NCI-H446 treated with DMSO at 0.1 percent for 48 hours (cell line): ENCODE measurements around the gene CXXC5.

Source experiments
- DNase-seq: peaks from one replicate; lab custom pipeline; 2025; lab: John Stamatoyannopoulos, UW

CXXC5 gene

DNA sequence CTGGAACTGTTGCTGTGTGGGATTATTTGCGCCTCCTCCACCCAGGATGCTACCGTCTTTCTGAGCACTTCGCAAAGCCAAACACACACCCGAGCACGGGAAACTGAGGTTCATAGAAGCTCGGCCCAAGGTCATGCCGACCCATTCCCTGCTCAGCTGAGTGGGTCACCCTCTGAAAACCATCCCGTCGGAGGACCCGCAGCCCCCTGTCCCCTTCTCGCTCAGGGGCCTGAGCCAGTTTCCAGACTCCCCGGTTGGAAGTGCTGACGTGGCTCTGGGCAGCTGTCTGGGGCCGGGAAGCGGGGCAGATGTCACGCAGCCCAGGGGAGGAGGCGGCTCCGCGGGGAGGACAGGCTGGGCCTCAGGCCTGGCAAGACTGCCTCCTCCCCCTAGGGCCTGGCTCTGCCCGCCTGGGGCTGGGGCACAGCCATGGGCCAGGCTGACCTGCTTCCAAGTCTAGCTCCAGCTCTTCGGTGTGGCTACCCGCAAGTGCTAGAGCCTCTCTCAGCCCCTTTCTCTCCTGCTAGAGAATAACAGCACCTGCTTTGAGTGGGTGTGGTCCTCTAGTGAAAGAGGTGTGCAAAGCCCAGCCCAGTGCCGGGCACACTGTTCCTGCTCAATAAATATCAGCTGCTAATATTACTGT is 9.9 kb upstream of the CXXC5 start:
- DNase-seq: peak; percentile 51

DNA sequence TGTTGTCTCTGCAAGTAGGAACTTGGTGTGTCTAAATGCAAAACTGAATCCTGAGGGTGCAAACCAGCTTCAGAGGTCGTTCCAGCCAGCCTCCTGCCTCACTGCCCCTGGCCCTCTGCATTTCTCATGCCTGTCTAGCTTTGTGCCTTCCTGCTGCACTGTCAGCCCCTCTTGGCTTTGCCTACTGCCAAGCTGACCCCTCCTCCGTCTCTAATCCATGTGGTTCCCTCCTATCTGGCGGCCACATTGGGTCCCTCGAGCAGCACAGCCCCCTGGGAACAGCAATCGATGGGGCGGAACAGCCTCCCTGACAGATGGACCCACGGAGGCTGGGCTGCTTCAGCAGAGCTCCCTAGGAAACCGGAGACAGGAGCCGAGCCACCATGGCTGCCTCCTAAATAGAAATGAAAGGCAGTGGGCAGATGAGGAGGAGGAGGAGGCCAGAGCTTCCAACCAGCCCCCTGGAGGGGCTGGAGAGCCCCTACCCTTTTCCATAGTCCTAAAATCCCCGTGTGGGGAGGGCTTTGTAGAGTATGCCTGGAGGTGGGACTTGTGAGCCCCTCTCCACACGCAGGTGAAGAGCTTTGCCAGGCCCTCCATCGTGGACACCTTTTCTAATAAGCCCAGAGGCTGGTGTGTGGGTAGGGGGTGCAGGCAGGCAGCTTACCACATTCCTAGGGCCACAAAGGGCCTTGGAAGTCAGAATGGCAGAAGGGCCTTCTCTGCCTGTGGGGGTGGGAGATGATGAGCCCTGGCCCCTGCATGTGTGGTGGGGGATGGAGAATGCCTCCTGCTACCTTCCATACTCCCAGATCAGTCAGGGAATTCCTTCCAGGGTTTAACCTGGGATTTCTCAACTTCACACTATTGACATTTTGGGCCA is 9.2 kb upstream of the CXXC5 start:
- peak; percentile 73 for DNase-seq

DNA sequence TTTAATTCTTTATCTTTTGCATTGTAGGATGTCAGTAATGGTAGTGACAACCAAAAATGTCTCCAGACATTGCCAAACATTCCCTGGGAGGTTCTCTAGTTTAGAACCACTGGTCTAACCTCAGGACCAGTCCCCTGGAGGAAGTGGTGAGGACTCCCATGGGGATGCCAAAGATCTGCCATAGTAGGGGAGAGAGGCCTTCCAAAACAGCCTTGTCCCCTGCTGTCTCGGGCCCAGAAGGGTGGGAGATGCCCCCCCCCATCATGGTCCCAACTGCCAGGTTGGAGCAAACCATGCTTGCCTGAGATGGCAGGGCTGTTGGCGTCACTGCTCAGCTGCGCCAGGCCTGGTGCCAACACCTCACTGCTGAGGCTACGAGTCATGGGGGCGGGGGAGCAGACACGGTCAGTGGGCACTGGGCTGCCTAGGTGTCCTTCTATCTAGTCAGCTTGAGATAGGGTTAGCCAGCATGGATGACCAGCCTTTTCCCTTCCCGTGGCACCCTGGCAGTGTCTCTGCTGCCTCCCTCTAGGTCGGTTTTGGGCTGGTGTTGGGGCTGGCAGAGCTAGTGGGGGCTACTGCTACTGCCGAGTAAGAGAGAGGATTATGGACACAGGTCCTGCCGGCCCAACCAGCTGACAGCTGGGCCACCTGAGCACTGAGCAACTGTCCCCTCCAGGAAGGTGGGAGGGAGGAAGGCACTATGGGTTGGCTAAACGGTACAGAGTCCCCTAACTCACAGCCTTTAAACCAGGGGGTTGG is 8.3 kb upstream of the CXXC5 start:
- DNase-seq: peak; percentile 11

DNA sequence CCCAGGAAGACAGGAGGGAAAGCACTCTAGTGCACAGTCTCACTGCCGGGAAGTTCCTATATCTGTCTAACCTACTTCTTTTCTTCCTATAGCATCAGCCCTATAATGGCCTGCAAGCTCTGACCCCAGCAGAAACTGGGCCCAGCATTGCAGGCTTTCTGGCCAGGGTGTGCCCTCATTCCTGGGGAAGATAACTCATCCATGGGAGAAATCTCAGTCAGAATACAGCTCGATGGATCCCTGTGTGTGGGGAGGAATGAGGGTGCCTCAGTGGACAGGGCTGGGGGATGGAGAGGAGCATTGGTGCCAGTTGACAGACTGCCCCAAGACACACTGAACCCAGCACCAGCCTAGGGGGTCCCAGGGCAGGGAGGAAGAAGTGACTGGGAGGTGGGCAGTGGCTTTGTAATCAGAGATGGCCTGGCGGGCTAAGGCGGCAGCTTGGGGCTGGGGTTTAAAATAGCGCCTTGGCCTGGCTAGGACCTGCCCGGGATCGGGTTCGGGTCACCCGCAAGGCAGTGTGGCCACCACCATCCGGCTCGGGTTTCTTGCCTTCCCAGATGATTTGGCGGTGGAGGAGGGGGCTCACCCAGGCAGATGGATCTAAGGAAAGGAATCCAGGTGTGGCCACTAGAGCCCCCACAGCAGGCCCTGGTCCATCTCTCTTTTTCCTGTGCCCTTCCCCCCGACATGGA is 7.6 kb upstream of the CXXC5 start:
- DNase-seq: no peak

DNA sequence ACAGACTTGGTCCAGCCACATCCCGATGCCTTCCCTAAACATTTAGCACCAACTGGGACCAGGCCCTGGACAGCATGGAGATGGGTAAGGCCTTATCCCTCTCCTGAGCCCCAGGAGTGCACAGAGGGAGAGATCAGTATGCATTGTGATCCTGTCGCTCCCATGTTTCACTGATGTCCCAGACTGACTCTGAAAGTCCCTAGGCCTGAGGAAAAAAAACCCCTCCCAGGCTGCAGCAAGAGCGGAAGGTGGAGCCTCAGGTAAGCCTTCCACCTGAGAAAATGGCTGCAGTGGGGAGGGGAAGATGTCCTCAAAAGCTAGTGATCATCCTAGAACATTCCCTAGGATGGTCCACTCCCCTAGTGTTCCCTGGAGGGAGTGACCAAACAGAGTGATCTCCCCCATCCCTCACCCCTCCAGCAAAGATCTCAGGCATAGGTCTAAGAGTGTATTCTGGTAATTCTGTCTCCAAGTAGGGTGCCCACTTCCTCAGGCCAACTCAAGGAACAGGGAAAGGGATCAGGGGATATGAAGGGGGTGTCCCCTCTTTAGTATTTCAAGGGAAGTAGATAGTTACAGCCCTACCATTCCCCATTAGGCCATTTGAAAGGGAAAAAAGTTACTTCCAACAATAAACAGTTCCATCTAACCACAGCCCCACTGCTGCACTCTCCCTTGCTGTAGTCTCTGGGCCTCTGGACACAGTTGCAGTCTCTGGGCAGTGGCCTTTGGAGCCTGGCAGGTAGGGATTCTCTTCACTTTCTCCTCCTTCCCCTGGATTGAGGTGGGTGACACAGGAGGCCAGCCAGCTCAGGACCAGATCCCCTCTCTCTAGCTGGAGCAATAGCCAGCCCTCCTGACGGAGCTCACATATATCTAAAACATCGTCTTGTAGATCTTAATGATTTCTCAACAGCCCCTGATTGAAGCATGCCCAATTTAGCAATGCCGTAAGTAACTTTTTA is 6.8 kb upstream of the CXXC5 start:
- no peak for DNase-seq

DNA sequence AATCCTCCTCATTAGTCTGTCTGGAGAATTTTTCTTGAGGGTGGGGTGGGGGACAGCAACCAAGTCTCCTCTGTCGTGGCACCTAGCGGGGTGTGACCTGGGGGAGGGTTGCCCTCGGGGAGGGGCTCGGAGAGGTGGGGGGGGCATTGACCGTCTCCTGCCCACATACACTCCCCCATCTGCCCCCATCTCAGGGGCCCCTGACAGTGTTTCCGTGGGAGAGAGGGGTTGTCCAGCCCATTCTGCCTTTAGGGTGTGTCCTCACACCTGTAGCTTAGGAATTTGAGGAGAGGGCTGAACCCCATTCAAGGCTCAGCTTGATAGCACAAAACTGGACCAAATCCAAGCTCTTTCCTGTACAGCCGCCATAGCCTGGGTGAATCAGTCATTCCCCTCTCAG is 5.9 kb upstream of the CXXC5 start:
- DNase-seq: no peak

DNA sequence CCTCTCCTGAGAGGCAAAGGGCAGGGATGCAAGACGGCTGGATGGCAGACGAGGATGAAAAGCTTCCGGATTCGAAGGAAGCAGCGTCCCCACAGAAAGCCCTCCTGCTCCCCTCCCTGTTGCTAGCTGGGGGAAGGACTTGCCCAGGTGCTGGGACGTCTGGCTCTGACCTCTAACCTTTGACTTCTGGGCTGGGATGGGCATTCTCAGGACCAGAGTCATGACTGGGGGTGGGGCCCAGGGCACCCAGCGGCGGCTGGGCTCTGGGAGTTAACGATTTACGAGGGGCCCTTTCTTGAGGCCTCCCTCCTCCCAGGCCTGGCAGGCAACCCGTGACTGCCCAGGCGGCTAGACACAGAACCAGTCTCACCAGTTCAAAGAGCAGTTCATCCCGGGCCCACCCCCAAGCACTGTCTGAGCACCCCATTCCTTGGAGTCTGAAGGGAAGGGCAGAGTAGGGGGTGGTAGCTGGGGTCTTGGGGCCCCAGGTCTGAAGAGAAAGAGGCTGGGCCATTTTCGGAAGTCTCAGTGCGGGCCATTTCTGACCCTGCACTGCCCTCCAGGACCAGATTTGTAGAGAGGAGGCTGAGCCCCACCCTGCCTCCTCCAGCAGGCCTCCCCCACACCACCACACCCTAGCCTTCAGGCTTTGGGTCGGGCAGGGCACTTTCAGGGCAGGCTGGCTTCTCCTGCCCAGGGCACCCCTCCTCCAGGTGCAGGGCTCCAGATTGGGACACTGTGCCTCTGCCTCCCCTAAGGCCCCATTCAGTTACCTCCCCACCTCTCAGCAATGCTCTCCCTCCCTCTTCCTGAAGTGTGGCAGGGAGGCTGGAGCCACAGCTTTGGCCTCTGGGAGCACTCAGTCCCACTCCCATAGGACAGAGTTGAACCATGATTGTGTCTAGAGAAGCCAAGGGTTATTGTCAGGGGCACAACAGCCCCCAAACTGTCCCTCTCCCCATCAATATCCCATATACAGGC is 5.0 kb upstream of the CXXC5 start:
- no peak for DNase-seq

DNA sequence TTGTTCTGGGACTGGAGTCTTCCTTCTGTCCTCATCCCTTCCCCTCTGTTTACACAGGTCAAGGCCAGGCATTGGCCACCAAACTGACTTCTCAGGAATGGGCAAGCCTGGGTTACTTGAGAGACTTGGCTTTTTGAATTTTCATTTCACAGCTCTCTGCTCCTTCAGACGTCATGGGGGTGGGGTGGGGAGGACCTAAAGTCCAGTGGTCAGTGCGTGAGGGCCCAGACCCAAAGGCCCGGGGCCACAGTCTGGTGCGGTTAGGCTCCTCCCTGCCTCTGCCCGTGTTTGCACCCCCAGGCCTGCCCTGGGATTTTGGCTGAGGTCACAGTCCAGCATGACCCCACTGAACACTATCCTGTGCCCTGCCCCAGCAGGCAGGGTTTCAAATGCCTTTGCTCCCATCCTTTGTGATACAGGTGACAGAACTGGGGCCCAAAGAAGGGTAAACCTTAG is 4.1 kb upstream of the CXXC5 start:
- no peak for DNase-seq

DNA sequence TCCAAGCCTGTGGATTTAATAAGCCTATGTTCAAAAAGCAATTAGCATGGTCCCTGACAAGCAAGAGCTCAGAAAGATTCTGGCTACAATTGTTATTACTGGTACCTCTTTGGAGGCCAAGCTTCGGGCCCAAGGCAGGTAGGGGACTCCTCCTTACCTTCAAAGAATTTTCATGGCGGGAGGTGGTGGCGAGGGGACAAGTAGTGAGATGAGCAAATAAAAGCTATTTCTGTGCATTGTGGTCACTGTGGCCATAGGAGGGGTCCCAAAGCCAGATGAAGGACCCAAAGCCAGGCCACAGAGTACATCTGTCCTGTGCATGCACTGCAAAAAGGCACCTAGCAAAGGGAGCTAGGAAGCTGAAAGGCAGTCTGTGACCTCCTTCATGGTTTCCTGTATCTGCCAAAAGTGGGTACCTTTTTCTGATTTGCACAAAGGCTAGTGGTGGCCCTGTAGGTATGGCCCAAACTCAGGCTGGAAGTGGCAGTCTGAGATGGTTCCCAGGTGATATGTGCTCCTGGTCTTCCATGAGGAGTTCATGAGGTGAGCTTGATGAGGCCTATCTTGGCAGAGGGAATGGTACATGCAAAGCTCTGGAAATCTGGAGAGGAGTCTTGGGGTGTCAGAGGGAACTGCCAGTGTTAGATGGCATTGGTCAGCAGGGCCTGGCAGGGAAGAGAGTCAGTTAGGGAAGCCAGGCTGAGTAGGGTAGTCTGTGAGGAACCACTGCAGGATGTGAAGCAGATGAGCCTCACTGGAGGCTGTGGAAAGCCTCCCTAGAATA is 3.3 kb upstream of the CXXC5 start:
- no peak for DNase-seq

DNA sequence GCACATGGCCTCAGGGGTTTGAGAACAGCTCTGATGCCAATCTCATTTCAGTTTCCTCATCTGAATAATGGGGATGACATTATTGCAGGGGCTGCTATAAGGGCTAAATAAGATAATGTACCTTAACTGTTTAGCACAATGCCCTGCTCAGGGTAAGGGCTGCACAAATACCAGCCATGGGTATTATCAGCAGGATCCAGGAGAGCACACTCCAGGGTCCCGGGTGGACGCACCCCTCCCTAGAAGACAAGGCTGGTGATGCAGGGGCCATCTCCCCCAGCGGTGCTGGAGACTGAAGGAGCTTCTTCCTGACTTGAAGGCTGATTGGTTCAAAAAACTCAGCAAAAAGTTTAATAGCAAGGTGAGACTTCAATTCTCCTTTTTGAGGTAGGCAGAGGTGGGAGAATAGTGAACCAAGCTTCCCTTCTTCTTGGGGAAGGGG is 2.7 kb upstream of the CXXC5 start:
- DNase-seq: no peak

DNA sequence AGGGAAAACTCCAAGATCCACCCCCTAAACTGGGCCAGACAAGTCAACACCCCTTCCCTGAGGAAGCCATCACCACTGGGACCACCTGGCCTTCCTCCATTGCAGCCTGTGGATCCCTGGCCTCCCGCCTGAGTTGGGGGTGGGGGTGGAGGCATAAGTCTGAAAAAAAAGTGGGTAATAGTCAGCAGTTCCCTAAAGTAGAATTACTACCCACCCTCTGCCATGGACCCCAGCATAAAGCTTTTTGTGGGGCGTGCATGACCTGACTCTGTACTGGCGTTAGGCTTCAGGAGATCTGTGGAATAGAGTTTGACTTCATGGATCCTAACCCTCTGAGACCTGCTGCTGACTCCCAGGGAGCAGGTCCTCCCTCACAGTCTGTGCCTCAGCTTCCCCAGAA is 2.0 kb upstream of the CXXC5 start:
- no peak for DNase-seq

DNA sequence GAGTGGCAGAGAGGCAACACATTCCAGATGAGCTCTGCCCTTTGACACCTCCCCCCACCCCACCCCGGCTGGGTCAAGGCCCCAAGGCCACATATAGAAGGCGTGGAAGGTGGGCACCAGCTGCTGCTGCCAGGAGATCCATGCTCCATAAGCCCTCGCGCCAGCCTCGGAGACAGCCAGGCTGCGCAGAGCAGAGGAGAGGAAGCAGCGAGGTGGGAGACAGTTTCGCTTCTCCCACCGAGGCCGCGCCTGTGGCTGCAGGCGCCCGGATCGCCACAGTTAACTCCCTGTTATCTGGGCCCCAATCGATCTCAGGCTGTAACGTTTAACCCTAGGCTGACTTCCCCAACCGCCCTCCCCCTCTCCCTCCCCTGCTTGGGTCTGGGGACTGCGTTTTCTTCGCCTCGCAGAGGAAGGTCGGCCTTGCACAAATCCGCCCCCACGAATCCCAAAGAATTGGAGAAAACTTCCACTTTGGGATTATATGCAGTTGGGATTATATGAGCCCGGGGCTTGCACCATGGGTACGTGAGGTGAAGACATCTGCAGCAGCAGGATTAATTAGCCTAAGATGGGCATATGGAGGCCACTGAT is 1.1 kb upstream of the CXXC5 start:
- DNase-seq: no peak

DNA sequence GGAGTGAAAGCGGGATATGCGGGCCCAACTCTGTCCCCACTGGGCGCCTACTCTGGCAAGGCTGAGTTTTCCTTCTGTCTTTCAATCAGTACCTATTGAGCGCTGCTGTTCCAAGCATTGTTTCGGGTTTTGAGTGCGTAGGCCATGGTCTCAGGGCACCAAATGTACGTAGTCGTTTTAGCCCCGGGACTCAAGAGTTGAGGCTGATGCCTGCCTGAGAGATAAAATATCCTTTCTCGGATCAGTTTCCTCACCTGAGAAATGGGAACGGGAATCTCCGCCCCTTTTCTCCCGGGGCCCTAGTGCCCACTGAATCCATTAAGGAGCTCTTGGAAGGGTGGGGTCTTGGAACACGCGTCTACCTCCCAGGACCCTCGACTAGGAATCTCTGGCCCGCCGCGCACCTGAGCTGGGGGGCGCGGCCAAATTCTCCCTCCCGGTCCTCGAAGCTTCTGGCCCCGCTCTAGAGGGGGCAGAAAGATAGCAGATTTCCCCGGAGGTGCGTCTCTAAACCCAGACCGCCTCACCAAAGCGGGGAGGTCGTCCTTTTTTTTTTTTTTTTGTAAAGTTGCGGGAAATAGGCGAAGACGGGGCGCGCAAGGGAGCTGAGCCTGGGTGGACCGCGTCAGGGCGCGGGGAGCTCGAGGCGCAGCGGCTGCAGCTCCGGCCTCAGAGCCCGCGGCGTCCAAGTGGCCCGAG is 494 bp upstream of the CXXC5 start:
- DNase-seq: no peak

DNA sequence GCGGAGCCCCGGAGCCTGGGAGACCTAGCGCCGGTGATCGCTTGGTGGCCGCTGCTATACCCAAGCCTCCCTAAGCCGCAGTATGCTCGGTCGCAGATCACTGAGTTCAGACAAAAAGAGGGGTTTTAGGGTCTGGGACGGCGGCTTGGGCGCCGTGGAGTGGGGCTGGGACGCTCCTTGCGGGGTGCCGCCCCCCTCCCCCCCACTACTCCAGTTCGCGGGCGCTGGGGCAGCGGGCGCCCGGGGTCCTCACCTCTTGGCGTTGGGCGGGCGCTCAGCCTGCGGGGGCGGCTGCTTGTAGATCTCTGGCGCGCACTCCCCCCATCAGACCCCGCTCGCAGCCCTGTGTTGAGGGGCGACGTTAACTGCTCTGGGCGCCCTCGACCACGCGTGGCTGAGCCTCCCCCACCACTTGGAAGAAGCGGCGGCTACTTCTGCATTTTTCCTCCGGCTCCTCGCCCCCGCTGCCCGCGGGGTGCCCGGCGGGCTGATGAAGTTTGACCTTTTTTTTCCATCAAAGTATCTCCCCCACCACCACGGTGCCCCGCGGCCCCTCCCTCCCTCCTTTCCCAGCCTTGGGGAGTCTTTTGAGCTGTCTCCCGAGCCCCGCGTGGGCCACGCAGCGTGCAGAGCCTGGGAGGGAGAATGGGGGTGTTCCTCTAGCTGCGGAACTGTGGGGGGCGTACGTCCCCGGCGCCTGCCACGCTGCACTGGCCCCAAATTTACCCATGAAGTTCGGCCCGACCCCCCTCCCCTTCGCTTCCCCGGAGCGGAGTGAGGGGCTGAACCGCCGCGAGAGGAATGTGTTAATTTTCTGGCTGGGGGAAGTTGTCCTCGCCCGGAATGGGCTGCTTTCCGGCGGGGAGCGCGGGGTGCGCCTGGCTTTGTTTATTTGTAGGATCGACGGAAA is 1.2 kb downstream of the CXXC5 start:
- no peak for DNase-seq

DNA sequence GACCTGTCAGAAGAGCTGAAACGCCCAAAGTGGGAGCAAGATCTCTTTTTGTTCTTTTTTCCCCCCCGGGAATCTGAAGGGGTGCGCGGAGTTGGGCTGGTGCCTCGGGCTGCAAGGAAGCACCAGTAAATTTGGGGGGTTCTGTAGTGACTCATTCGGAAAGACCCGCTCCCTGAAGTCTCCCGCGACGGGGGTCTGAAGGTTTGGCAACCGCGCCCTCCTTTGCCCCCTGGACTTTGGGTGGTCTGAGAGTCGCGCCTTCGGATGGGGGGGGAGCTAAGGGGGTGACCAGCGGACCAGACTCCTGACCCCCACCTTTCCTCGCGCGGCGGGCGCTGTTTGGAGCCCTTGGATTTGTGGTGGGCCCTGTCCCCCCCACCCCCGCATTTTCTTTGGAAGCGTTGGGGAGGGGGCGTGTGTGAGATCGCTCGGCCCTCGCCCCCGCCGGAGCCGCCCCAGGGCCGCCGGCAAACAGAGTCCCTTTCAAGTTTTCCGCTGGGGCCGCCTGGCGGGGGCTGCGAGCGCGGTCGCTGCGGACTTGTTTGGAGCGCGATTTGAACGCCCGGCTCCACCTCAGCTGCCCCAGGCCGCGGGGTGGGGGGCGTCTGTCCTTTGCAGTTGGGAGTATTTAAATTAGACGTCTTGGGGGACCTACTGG is 2.0 kb downstream of the CXXC5 start:
- DNase-seq: no peak

DNA sequence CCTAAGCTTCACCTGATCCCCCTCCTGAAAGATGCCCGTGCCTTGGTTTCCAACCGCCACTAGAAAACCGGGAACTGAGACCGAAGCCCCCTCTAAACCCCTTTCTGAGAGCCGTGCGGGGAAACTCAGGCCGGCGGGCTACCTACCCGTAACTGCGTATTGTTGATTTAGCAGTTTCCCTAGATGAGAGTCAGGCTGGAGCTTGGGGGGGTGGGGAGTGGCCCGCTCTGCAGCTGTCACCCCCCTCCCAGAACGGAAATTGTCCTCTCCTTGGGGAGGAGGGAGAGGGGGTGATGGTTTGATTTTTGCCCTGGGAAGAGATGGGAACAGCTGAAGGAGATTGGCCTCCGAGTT is 2.5 kb downstream of the CXXC5 start:
- no peak for DNase-seq
